GM18517 (cell line): ENCODE data around the gene KMT2D.
"Not testable (repeated sequence)": the region's sequence is repeated elsewhere in the genome, so short reads cannot be mapped to it uniquely, and the experiment has no call there.

Source experiments
- ATAC-seq: cut with Tn5 transposase; IDR thresholded peaks from one replicate; pipeline ENCODE4 v1.9.1; 2021; ENCODE audit warnings: mild to moderate bottlenecking, moderate library complexity; ENCODE audit not compliant: unreplicated experiment

Gene KMT2D

DNA sequence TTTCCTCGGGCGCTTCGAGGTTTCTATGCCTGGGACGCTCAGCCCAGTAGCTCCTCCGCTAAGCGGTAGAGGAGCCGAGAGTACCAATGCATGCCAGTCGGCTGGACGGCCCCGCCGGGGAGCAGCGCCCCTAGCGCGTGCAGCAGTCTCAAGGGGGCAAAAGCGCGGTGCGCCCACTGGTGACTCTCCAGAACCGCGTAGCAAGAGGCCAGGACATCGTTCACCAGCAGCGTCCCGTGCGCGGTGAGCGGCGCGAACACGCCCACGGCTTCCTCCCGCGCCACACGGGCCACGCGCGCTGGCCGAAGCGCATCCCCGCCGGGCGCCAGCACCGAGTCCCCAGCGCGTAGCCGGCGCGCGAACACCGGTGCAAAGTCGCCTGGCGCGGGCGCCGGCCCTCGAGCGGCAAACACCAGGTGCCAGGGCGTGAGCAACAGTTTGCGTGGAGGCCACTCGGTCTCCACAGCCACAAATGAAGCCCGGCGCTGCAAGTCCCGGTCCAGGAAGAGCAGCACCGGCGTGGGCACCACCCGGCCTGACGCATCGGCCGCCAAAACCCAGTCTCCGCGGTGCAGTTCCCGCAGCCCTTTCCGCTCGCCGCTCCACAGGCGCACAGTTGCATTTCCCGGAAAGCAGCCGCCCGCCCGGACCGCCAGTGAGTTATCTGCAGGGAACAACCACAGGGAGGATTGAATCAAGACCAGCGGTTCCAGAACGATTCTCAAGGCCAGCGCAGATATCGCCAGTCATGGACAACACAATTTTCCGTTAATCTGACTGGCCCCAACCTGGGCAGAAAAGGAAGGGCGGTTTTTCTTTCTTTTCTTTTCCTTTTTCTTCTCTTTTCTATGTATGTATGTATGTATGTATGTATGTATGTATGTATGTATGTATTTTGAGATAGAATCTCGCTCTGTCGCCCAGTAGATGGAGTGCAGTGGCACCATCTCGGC is 29.5 kb upstream of the KMT2D start:
- ATAC-seq = no peak

DNA sequence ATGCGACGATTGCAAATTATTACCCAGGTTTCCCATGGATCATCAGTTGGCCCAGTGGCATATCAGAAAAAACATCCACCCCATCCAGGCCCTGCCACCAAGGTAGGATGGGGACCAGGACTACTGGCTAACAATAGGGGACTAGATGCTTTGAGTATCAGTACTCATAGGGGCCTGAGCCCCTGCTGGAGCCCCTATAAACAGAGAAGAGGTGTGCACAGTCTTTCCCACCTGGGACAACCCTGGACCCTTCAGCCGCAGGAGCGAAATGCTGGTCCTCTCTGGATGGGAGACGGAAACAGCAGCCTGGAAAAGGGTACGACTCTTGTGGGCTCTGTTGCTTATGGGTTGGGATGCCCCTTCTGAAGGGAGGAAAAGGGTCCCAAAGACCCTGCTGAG is 28.3 kb upstream of the KMT2D start:
- ATAC-seq = no peak

DNA sequence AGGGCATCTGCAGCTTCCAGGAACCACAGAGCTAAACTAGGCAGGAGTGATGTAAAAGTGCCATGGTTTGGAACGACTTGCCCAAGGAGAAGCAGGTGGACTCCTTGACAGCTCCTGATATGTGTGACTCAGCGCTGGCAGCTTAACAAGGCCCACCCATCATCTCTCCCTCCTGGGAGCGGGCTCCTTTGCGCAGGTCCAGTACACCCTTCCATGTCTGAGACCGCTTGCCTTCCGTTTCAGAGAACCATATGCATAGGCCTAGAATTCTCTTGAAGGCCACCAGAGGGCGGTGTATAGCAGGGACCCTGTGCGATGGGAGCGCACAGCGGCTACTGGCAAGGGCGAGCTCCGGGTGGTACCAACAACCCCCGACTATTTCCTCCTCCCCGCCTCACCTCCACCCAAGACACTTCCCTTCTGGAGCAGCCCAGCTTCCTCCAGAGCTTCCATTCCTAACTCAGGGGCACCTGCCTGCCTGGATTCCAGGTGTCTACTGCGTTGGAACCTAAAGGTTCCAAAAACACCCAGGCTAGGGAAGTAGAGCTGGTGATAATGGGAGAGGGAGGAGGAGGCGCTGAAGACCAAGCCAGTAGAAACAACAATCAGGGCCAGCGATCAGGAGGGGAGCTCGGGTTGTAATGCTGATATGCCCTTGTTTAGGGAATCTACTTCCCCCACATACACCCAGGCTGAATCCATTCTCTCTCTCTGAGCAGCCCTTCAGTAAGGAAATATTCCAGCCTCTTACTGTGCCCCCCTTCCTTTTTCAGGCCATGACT is 27.7 kb upstream of the KMT2D start:
- ATAC-seq = peak; percentile 69

DNA sequence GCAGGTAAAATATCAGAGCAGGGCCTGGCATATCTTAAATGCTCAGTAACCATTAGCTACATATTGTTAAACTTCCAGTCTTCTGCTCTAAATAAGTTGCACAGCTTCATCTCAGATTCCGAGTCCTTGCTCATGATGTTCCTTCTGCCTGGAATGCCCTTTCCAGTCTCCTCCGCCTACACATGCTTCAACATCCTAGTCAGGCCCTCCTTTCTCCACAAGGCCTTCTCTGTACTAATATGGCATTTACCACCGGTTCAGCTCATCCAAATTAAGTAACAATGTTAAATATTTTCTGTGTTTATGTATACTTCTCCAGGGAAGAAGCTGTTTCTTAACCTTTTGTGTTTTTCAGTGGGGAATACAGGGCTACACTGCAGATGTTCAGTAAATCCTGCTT is 25.5 kb upstream of the KMT2D start:
- no peak for ATAC-seq

DNA sequence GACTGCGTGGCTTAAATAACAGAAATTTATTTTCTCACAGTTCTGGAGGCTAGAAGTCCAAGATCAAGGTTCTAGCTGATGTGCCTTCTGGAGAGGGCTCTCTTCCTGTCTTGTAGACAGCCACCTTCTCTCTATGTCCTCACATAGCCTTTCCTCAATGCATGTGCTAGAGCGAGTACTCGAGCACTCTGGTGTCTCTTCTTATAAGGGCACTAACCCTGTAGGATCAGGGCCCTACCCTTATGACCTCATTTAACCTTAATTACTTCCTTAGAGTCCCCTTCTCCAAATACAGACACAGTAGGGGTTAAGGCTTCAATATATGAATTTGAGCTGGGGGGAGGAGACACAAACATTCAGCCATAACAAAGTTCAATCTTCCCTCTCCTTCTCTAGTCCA is 23.8 kb upstream of the KMT2D start:
- no peak for ATAC-seq

DNA sequence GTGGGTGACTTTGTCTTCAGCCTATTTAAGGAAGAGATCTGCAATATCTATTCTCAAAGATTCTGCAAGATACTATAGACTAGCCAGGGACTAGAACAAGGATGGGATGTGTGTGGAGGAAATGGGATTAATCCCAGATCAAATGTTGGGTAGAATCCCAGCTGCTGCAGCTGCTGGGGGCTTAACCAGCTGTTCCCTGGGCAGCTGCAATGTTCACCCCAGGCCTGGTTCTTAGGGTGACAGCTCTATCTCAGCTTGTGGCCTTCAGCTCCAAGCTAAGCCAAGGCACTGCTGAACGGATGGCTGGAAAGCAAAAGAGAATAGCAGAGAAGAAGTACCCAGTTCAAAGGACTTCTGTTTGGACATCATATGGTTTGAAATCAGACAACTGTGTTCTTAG is 19.2 kb upstream of the KMT2D start:
- no peak for ATAC-seq

DNA sequence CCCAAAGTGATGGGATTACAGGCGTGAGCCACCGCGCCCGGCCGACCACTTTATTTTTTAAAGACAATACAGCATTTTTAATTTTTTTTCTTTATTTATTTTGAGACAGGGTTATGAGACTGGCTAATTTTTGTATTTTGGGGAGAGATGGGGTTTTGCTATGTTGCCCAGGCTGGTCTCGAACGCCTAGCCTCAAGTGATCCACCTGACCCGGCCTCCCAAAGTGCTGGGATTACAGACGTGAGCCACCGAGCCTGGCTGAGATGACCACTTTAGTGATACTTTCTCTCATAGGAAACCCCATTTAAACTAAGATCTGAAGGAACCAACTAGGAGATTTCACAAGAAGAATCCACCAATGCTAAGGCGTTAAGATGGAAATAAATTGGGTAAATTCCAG is 10.4 kb upstream of the KMT2D start:
- ATAC-seq = no peak

DNA sequence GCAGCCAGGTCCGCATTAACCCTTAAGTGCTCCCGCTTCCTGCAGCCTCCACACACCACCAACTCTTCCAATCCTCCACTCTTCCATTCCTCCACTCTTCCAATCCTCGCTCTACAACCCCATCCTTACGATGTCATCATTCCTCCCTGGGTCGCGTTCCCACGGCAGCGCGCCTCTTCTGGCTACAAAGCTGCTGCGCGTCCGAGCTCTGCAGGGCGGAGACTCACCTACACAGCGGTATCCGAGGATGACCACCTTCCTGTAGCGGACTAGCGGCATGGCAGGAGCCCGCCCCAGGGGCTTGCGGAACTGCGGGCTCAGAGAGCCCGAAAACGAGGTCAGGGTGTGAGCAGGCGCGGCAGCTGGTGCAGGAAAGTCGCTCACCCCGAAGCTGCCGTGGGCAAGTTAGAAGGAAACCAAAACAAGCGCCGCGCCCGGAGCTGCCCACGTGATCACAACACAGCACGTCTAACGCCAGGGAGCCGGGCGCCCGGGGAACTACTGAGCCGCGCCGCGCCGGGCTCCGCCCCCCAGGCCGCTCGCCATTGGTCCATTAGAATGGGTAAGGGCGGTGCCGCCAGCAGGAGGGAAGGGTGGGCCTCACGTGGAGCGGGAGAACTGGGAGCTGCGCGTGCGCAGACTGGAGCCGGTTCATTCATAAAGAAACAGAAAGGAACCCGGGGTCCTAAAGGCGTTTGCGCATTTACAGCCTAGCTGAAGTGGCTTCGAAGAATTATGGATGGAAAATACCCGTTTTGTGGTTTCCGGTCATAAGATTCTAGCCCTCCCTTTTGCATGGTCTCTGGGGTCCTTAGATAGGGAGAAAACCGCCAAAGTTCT is 9.1 kb upstream of the KMT2D start, which contains the start of gene RHEBL1:
Gene RHEBL1, minus strand, starts transcription at position 473 of the 840 bp plus-strand sequence. Its CDS starts 194 bp downstream, at position 279.
- ATAC-seq = peak; percentile 93

DNA sequence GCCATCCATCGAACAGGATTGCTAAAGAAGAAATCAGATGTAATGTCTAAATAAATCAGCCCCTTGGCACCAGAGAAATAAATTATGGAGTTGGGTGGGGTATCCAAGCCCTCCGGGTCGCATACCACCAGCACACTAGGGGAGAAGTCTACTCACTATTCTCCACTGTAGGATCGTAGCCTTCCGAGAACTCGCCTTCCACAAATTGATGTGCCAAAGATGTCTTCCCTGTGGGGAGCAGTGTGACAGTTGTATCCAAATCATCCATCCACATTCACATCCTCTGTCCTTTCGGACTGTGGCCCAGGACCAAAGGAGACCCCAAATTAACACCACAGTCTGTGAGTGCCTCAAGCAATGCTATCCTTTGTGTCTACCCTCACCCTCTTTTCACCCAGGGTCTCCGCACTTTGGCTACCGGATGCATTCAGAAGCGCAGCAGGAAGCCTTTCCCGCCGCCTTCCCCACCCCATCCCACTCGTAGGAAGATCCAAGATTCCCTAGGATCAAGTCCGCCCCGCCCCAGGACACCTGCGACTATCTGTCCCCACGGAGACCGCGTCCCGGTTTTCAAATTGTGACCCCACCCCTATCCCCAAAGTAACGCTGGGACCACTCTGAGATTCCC is 8.4 kb upstream of the KMT2D start:
- ATAC-seq = no peak

DNA sequence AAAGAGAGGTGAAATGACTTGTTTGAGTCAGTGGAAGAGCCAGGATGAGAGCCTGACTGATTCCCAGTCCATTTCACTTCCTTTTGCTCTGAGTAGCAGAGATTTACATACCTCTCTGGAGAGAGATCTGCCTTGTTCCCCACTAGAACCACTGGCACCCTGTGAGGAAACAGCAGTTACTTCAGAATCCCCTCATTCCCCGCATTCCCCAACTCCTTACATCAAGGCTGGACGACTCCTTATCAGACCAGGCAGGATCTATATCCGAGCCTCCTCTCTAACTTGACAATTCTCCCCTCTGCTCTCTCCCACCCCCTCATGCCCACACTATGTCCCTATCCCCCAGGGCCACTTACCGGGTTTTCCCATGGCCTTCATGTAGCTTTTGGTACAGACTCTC is 5.5 kb upstream of the KMT2D start:
- no peak for ATAC-seq

DNA sequence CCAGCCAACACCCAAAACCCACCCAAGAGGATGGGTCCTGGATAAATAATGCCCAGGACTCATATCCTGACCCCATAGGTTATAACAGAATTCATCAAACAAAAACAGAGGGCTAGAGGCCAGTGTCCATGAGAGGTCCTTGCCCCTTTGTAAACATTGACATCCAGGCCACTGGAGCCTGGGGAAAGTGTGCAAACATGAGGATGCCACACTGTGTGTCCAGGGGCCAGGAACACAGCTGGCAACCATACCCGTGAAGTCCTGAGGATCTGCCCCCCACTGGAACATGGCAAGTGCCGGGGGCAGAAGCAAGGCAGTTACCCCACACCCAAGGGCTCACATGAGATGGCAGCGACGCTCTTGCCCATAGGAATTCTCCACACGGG is 4.2 kb upstream of the KMT2D start:
- ATAC-seq = no peak

DNA sequence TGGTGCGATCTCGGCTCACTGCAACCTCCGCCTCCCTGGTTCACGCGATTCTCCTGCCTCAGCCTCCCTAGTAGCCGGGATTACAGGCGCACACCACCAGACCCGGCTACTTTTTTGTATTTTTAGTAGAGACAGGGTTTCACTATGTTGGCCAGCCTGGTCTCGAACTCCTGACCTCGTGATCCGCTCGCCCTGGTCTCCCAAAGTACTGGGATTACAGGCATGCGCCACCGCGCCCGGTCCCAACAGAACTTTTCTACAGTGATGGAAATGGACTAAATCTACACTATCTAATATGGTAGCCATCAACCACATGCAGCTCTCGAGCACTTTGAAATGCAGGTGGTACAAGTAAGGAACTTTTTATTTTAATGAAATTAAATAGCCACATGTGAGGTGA is 1.3 kb upstream of the KMT2D start:
- not testable (repeated sequence) for ATAC-seq

DNA sequence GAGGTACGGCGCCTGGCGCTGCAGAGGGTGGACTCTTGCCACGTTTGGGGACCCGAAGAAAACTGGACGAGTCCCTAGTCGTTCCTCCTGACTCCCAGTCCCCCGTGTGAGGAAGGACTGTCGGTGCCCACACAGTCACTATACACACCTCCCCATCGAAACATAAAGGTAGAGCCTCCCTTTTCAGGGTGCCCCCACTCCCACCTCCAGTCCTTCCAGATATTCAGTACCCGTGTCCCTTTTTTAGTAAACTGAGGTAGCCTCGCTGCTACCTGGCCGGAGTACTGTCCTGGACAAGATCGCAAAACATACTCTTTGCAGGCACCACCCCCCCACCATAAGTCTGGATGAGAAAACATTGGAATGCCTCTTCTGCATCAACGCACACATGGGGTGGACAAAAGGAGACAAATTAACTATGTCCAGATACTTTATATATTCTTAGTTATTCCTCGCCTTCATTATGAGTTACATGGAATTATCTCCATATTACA is 610 bp upstream of the KMT2D start:
- no peak for ATAC-seq

DNA sequence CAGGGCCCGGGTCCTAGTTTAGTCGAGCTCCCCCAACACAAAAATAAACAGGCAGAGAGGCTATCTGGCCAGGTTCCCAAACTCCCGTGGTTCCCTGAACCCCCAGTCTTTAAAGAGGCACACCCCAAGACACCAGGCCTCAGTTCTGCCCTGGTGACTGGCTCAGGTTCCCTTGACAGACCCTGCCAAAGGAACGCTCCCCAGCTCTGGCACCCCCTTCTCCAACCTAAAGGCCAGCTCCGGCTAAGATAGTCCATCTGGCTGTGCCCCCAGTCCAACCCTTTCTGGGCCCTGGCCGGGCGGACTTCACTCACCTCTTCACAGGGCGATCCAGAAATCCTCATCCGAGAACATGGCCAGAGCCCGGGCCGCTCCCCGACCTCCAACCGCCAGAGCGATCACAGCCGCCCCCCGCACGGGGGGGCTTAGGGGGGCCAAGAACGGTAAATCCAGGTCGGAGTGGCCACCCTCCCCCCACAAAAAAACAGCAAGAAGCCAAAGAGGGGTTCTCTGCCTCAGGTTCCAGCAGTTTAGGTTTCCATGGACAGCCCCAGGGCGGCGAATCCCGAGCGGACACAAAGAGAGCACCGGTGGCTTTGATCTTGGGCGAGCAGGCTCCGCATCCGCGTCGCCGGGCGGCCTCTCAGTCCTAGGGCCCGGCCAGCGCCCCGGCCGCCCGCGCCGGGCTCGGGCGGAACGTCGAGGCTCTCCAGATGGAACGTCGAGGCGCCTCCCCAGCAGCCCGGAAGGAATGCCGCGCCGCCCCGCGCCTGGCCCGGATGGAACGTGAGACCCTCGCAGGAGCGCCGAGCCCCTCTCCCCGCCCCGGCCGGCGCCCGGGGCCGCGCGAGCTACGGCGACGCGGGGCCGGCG is 1.1 kb downstream of the KMT2D start:
- ATAC-seq = no peak

DNA sequence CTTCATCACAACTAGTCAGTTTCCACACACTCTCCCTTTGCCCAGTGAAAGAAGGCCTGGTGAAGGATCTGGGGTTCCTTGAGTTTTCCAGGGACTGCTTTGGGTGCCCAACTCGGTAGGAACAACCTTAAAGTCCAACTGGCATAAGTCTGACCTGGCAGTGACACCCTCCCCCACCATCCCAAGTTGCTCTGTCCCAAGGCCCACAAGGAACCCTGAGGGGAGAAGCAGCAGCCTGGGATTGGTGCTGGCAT is 1.6 kb downstream of the KMT2D start:
- no peak for ATAC-seq

DNA sequence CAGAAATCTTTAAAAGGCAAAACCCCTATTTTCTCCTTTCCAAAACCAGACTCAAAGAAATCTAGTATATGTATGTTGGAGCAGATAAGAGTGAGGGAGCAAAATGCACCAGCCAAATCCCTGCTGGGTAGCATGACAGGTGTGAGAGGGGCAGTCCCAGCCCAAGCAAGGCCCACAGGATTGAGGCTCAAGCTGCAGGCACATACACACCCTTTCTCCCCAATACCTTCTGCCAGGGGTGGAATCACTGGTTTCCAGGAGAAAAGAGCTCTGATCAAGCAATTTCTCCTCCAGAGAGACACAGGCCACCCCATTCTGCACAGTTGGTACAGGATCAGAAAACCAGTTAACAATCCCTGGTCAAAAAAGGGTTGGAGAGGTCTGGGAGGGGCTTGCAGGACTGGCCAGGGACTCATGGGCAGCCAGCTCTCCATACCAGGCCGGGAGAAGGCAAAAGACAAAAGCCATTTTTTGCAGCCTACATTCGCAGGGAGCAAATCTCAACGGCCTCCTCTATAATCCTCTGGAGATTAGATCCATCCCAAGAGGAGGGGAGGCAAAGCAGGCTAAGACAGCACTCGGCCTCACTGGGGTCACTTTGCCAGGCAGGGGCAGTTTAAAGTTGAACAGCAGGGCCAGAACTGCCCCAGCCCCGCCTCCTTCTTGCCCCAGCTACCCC is 2.1 kb downstream of the KMT2D start:
- no peak for ATAC-seq

DNA sequence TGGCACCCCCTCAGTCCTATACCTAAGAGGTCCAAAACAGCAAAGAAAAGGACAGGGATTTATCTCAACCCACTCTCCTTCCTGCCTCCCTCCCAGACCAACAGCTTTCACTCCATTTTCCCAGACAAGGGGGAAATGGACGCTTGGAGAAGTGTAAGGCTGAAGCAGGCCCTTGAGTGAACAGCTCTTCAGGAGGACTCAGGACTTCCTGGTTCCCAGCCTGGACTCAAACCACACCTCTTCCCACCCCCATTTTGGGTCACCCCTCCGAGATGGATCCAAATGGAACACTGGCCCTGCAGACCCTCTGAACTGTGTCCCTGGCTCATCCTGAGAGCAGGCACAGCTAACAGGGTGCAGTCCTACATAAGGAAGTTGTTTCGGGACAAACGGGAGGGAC is 2.7 kb downstream of the KMT2D start:
- ATAC-seq = no peak

DNA sequence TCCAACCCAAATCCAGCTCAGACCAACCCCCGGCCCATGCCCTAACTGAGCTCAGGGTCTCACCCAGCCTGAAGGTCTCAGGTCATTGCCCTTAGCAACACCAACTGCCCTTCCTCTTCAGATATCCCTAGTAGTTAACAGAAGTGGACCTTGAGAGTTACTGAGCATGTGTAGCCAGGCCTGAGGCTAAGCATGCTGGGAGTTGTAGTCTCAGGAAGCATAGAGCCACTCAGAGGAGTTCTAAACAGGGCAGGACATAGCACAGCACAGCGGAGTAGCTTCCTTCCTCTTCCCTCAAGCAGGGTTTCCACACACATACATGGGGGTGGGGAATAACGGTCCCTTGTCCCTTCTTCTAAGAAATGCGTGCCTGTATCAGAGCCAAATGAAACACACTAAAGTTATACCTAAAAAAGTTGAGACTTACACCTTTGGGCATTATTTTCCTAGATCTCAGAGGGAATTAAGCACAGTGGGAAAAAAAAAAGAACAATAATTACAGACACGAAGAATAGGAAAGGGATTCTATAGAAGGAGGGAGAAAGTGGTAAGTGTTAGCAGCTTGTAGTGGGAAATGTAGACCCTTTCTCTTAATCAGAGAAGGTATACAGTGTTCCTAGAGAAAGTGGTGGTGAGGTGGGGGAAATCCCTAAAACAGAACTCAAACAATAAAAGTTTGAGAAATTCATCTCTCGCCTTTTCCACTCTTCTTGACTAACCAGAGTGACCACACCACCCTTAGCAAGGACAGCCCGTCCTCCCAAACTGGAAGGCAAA is 4.4 kb downstream of the KMT2D start:
- ATAC-seq = peak; percentile 68
